Measurements from ENCODE around the gene CCDC85B. TPM values are rescaled to one million over a fixed set of nuclear protein-coding genes. Genes with fewer than 3 reads are reported as not detected.

Gene CCDC85B
- total and polyA plus RNA-seq, 4 donors: 20.7 to 63.4 (median 53.9) TPM

DNA sequence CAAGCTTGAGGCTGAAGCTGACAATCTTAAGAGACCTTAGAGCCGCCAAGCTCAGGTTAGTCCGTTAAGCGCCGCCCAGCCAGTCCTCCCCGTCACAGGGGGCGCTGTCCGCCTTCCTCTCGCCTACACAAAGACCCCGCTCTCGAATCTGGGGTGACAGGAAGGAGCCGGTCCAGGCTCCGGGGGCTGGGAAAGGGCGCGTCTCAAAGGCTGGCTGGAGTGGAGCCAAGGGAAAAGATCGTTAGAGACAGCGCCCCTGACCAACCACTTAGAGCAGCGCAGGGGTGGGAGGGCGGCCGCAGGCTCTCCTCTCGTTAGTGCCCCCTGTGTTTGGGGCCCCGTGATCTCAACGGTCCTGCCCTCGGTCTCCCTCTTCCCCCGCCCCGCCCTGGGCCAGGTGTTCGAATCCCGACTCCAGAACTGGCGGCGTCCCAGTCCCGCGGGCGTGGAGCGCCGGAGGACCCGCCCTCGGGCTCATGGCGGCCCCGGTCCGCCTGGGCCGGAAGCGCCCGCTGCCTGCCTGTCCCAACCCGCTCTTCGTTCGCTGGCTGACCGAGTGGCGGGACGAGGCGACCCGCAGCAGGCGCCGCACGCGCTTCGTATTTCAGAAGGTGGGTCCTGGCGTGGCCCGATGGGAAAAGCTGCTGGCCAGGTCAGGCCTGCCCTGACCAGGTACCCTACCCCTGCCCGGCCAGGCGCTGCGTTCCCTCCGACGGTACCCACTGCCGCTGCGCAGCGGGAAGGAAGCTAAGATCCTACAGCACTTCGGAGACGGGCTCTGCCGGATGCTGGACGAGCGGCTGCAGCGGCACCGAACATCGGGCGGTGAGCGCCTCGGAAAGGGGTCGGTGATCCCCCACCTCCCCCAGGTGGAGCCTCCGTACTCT, 30.0 kb upstream of the CCDC85B start, which contains the start of gene MUS81:
Gene MUS81 (plus strand): TSS at position 156 of the 887 bp plus-strand sequence. CDS start 321 bp downstream, at position 477.
- peaks cover 0 to 41% (median 20%) of the 10 kb centered on the region in 5 donors for H3K4me1 ChIP-seq (ENCODE audit: control insufficient read depth in 5 of 5, insufficient read depth in 5 of 5, low read length in 5 of 5)
- H3K27ac ChIP-seq (ENCODE audit: low read depth in 1 of 2, low read length in 1 of 2): peak within 1 kb of the TSS; percentile 96 to 98
- no peaks in the 10 kb centered on the region for H3K27me3 ChIP-seq (ENCODE audit: control insufficient read depth in 3 of 3, insufficient read depth in 3 of 3, low read length in 2 of 3)
- peak within 1 kb of the TSS; percentile 85 for H3K4me3 ChIP-seq
- 0 to 1% methylated on average over 72 to 78 of the region's 78 CpGs for WGBS, 2 donors
- H3K9me3 ChIP-seq (ENCODE audit: control insufficient read depth in 4 of 4, insufficient read depth in 3 of 4, low read length in 3 of 4): no peaks in the 10 kb centered on the region
- TF ChIP-seq, protein P1, sequence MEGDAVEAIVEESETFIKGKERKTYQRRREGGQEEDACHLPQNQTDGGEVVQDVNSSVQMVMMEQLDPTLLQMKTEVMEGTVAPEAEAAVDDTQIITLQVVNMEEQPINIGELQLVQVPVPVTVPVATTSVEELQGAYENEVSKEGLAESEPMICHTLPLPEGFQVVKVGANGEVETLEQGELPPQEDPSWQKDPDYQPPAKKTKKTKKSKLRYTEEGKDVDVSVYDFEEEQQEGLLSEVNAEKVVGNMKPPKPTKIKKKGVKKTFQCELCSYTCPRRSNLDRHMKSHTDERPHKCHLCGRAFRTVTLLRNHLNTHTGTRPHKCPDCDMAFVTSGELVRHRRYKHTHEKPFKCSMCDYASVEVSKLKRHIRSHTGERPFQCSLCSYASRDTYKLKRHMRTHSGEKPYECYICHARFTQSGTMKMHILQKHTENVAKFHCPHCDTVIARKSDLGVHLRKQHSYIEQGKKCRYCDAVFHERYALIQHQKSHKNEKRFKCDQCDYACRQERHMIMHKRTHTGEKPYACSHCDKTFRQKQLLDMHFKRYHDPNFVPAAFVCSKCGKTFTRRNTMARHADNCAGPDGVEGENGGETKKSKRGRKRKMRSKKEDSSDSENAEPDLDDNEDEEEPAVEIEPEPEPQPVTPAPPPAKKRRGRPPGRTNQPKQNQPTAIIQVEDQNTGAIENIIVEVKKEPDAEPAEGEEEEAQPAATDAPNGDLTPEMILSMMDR (IDR thresholded peaks at IDR 0.05; ENCODE audit: control extremely low read depth, extremely low read depth): peak; percentile 83
- peak; percentile 98 to 99 (median 99) for DNase-seq
- H3K36me3 ChIP-seq (ENCODE audit: control insufficient read depth in 4 of 4, insufficient read depth in 4 of 4, low read length in 4 of 4): peaks cover 9 to 45% (median 31%) of the 10 kb centered on the region in 4 donors
- H3K9ac ChIP-seq (ENCODE audit: insufficient read depth in 1 of 2, low read length in 2 of 2): peak within 1 kb of the TSS; percentile 69 to 78
- peak; percentile 66 for ATAC-seq (ENCODE audit: insufficient read depth, low FRiP score)

DNA sequence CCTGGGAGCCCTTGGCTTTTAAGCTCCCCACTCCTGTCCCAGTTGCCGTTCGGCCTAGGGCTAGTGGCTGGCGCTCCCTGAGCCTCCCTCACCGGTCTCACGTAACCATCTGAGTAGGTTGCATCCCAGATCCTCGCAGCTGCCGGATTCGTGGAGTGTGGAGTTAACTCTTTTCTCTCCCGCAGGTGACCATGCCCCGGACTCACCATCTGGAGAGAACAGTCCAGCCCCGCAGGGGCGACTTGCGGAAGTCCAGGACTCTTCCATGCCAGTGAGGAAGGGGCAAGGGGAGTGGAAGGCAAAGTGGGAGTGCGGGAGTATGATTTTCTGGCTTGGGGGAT, 29.3 kb upstream of the CCDC85B start:
- Histone ChIP-seq H3K4me3 (peak overlapping the region; percentile 85), H3K36me3 (ENCODE audit: control insufficient read depth in 4 of 4, insufficient read depth in 4 of 4, low read length in 4 of 4) (peaks cover 10 to 45% (median 25%) of the 10 kb centered on the region in 4 donors), H3K9me3 (ENCODE audit: control insufficient read depth in 4 of 4, insufficient read depth in 3 of 4, low read length in 3 of 4) (no peaks in the 10 kb centered on the region), H3K4me1 (ENCODE audit: control insufficient read depth in 5 of 5, insufficient read depth in 5 of 5, low read length in 5 of 5) (peaks cover 0 to 36% (median 16%) of the 10 kb centered on the region in 5 donors), H3K27ac (ENCODE audit: low read depth in 1 of 2, low read length in 1 of 2) (peak overlapping the region; percentile 96 to 98), H3K9ac (ENCODE audit: insufficient read depth in 1 of 2, low read length in 2 of 2) (peak overlapping the region; percentile 8 to 69), H3K27me3 (ENCODE audit: control insufficient read depth in 3 of 3, insufficient read depth in 3 of 3, low read length in 2 of 3) (no peaks in the 10 kb centered on the region)
- 12 to 15% methylated on average over 14 of the region's 14 CpGs for WGBS, 2 donors
- ATAC-seq (ENCODE audit: insufficient read depth, low FRiP score): no peak
- TF ChIP-seq, protein P1 (IDR thresholded peaks at IDR 0.05; ENCODE audit: control extremely low read depth, extremely low read depth): no peak
- DNase-seq: no peak

DNA sequence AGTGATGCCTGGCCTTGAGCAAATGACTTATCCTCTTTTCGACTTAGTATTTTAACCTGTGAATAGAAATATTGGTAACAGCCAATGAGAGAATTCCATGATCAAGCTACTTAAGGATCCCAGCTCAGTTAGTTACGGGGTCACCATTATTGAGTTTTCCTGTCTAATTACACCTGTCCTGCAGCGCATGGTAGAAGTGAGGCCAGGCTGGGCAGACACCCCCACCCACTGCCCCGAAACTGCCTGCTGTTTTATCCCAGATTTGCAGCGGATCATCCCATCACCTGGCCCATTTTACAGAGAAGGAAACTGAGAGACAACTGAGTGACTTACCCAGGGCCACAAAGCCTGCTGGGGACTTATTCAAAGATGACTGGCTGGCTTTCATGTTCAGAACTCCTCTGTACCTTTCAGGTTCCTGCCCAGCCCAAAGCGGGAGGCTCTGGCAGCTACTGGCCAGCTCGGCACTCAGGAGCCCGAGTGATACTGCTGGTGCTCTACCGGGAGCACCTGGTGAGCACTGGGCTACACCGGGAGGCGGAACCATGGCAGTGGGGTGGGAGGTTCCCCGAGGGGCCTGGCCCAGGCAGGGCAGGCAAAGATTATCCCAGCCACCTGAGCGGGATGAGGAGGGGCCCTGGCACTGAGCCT, 28.8 kb upstream of the CCDC85B start:
- peak in 1 of 3 donors; percentile 12 for DNase-seq
- WGBS, 2 donors: 90 to 92% methylated on average over 13 of the region's 13 CpGs

More for the DNA sequence above, 28.8 kb upstream of the CCDC85B start:
- no peak for ATAC-seq (ENCODE audit: insufficient read depth, low FRiP score)
- Histone ChIP-seq H3K9ac (ENCODE audit: insufficient read depth in 1 of 2, low read length in 2 of 2) (peak overlapping the region in 1 of 2 donors; percentile 69), H3K4me3 (peak overlapping the region; percentile 85), H3K27ac (ENCODE audit: low read depth in 1 of 2, low read length in 1 of 2) (no peak overlapping the region), H3K27me3 (ENCODE audit: control insufficient read depth in 3 of 3, insufficient read depth in 3 of 3, low read length in 2 of 3) (no peaks in the 10 kb centered on the region), H3K9me3 (ENCODE audit: control insufficient read depth in 4 of 4, insufficient read depth in 3 of 4, low read length in 3 of 4) (no peaks in the 10 kb centered on the region), H3K4me1 (ENCODE audit: control insufficient read depth in 5 of 5, insufficient read depth in 5 of 5, low read length in 5 of 5) (peaks cover 0 to 30% (median 11%) of the 10 kb centered on the region in 5 donors), H3K36me3 (ENCODE audit: control insufficient read depth in 4 of 4, insufficient read depth in 4 of 4, low read length in 4 of 4) (peaks cover 13 to 48% (median 25%) of the 10 kb centered on the region in 4 donors)
- TF ChIP-seq, protein P1 (IDR thresholded peaks at IDR 0.05; ENCODE audit: control extremely low read depth, extremely low read depth): no peak
